ENCODE results near the gene ECEL1.

DNA sequence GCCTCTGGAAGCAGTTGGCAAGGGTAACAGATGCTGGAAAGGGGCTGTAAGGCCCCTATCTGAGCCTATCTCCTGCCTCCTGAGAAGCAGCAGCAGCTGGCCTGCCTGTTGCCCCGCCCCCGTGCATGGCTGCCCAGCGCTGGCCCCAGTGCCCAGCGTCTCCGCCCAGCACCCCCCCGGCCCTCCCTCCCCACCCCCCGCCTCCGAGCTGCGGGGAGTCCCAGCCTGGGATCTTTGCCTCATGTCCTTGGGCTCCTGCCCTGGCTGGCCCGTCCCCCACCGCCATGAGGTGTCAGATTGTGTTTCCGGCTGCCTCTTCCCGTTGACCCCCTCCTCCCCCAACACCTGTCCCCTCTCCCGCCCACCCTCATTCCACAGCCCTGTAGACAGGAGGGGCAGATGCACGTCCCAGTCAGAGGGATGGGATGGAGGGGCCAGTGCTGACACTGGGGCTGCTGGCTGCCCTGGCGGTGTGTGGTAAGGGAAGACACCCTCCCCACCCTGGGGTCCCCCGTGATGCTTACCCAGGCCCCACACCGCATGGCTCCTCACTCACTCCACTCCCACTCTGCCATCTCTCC lies 38.2 kb upstream of the ECEL1 start, which contains the start of gene CHRND:
- TF ChIP-seq, protein P1, sequence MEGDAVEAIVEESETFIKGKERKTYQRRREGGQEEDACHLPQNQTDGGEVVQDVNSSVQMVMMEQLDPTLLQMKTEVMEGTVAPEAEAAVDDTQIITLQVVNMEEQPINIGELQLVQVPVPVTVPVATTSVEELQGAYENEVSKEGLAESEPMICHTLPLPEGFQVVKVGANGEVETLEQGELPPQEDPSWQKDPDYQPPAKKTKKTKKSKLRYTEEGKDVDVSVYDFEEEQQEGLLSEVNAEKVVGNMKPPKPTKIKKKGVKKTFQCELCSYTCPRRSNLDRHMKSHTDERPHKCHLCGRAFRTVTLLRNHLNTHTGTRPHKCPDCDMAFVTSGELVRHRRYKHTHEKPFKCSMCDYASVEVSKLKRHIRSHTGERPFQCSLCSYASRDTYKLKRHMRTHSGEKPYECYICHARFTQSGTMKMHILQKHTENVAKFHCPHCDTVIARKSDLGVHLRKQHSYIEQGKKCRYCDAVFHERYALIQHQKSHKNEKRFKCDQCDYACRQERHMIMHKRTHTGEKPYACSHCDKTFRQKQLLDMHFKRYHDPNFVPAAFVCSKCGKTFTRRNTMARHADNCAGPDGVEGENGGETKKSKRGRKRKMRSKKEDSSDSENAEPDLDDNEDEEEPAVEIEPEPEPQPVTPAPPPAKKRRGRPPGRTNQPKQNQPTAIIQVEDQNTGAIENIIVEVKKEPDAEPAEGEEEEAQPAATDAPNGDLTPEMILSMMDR (IDR thresholded peaks at IDR 0.05; ENCODE audit: borderline replicate concordance, extremely low read depth, low read length, poor library complexity, severe bottlenecking) = no peak
- TF ChIP-seq EZH2 (IDR thresholded peaks at IDR 0.05; ENCODE audit: borderline replicate concordance, low read depth, low read length, severe bottlenecking) = no peak

Measured in DND-41 (cell line).